HEK293 (cell line): ENCODE data around the gene ZIC3.

Source experiments
- CTCF ChIA-PET: fragments of 350-600 bp; formaldehyde crosslinking; extraction: SDS; loops from one replicate; lab custom pipeline; 2021; ENCODE audit warnings: antibody characterized with exemption; lab: Yijun Ruan, JAX
- POLR2A ChIA-PET: fragments of 300-600 bp; formaldehyde crosslinking; extraction: SDS; loops from one replicate; lab custom pipeline; 2020; ENCODE audit warnings: antibody characterized with exemption, inconsistent platforms; lab: Yijun Ruan, JAX
- H3K27ac ChIP-seq: fragments of 200-500 bp; sonication (Bioruptor generic); 2 replicates; pipeline ENCODE4 v1.5.1; 2014; ENCODE audit warnings: low read depth, low read length, control low read depth, inconsistent platforms; ENCODE audit errors: extremely low read depth
- H3K36me3 ChIP-seq, 2 experiments: fragments of 200-500 bp in 1 of 2; sonication (Bioruptor generic) in 1 of 2; 1 replicate in 1 of 2; 2 replicates in 1 of 2; pipeline ENCODE4 v1.5.1; 2014 to 2017; ENCODE audit warnings: inconsistent platforms in 2 of 2, low read length in 2 of 2; ENCODE audit not compliant: control insufficient read depth in 2 of 2, insufficient read depth in 1 of 2
- H3K4me1 ChIP-seq: fragments of 200-500 bp; sonication (Bioruptor generic); 2 replicates; pipeline ENCODE4 v1.5.1; 2014; ENCODE audit warnings: mild to moderate bottlenecking, low read length, inconsistent platforms; ENCODE audit not compliant: control insufficient read depth, insufficient read depth
- H3K4me3 ChIP-seq: 2 replicates; pipeline ENCODE4 v1.5.1; 2011; ENCODE audit warnings: low read depth, mild to moderate bottlenecking, control low read depth, low read length, moderate library complexity
- H3K9me3 ChIP-seq: fragments of 200-500 bp; sonication (Bioruptor generic); 2 replicates; pipeline ENCODE4 v1.5.1; 2014; ENCODE audit warnings: low read depth, low read length, inconsistent platforms; ENCODE audit not compliant: control insufficient read depth, insufficient read depth
- GLI2 ChIP-seq: fragments of 450-650 bp; formaldehyde crosslinking; IDR thresholded peaks from 2 replicates; pipeline ENCODE4; 2017; ENCODE audit warnings: missing biosample characterization, missing genetic modification characterization, low read depth, borderline replicate concordance
- KLF10 ChIP-seq: fragments of 450-650 bp; IDR thresholded peaks from 2 replicates; pipeline ENCODE4 v1.5.1; 2018; ENCODE audit warnings: missing biosample characterization, mild to moderate bottlenecking, missing genetic modification characterization
- KLF8 ChIP-seq: fragments of 450-650 bp; formaldehyde crosslinking; IDR thresholded peaks from 2 replicates; pipeline ENCODE4 v1.5.1; 2016; ENCODE audit warnings: missing biosample characterization, missing genetic modification characterization
- OVOL3 ChIP-seq: fragments of 450-650 bp; formaldehyde crosslinking; IDR thresholded peaks from 2 replicates; pipeline ENCODE4 v1.5.1; 2016; ENCODE audit warnings: missing biosample characterization, missing genetic modification characterization
- RBAK ChIP-seq: fragments of 450-650 bp; formaldehyde crosslinking; IDR thresholded peaks from 2 replicates; pipeline ENCODE4 v1.5.1; 2016; ENCODE audit warnings: missing biosample characterization, missing genetic modification characterization
- SCRT2 ChIP-seq: fragments of 450-650 bp; formaldehyde crosslinking; IDR thresholded peaks from 2 replicates; pipeline ENCODE4 v1.5.1; 2016; ENCODE audit warnings: missing biosample characterization, missing genetic modification characterization
- SP7 ChIP-seq: fragments of 450-650 bp; formaldehyde crosslinking; IDR thresholded peaks from 2 replicates; pipeline ENCODE4 v1.5.1; 2016; ENCODE audit warnings: missing biosample characterization, missing genetic modification characterization
- TCF7L2 ChIP-seq: IDR thresholded peaks from 2 replicates; pipeline ENCODE4 v1.6.1; 2011; ENCODE audit warnings: low read depth, mild to moderate bottlenecking, inconsistent platforms, low read length, moderate library complexity, borderline replicate concordance
- ZIC2 ChIP-seq: fragments of 450-650 bp; formaldehyde crosslinking; IDR thresholded peaks from 2 replicates; pipeline ENCODE4 v1.5.1; 2016; ENCODE audit warnings: missing biosample characterization, missing genetic modification characterization
- ZNF10 ChIP-seq: fragments of 450-650 bp; formaldehyde crosslinking; IDR thresholded peaks from 2 replicates; pipeline ENCODE4 v1.5.1; 2017; ENCODE audit warnings: missing biosample characterization, missing genetic modification characterization
- ZNF138 ChIP-seq: fragments of 450-650 bp; formaldehyde crosslinking; IDR thresholded peaks from 2 replicates; pipeline ENCODE4 v1.5.1; 2016; ENCODE audit warnings: missing biosample characterization, missing genetic modification characterization, borderline replicate concordance
- ZNF175 ChIP-seq: fragments of 450-650 bp; formaldehyde crosslinking; IDR thresholded peaks from 2 replicates; pipeline ENCODE4 v1.5.1; 2016; ENCODE audit warnings: missing biosample characterization, missing genetic modification characterization
- ZNF214 ChIP-seq: fragments of 450-650 bp; formaldehyde crosslinking; IDR thresholded peaks from 2 replicates; pipeline ENCODE4 v1.5.1; 2017; ENCODE audit warnings: missing biosample characterization, mild to moderate bottlenecking, missing genetic modification characterization, borderline replicate concordance
- ZNF239 ChIP-seq: fragments of 450-650 bp; formaldehyde crosslinking; IDR thresholded peaks from 2 replicates; pipeline ENCODE4 v1.5.1; 2016; ENCODE audit warnings: missing biosample characterization, missing genetic modification characterization
- ZNF24 ChIP-seq: fragments of 450-650 bp; formaldehyde crosslinking; IDR thresholded peaks from 2 replicates; pipeline ENCODE4 v1.5.1; 2016; ENCODE audit warnings: missing biosample characterization, missing genetic modification characterization
- ZNF391 ChIP-seq: fragments of 450-650 bp; formaldehyde crosslinking; IDR thresholded peaks from 2 replicates; pipeline ENCODE4 v1.5.1; 2016; ENCODE audit warnings: low read depth, missing biosample characterization, missing genetic modification characterization, borderline replicate concordance
- ZNF394 ChIP-seq: fragments of 450-650 bp; formaldehyde crosslinking; IDR thresholded peaks from 2 replicates; pipeline ENCODE4 v1.5.1; 2016; ENCODE audit warnings: missing biosample characterization, missing genetic modification characterization, mild to moderate bottlenecking, moderate library complexity, borderline replicate concordance
- ZNF416 ChIP-seq: fragments of 450-650 bp; formaldehyde crosslinking; IDR thresholded peaks from 2 replicates; pipeline ENCODE4 v1.5.1; 2016; ENCODE audit warnings: missing biosample characterization, missing genetic modification characterization
- ZNF423 ChIP-seq: fragments of 450-650 bp; formaldehyde crosslinking; IDR thresholded peaks from 2 replicates; pipeline ENCODE4 v1.5.1; 2016; ENCODE audit warnings: missing biosample characterization, missing genetic modification characterization
- ZNF521 ChIP-seq: fragments of 450-650 bp; formaldehyde crosslinking; IDR thresholded peaks from 2 replicates; pipeline ENCODE4 v1.5.1; 2017; ENCODE audit warnings: missing biosample characterization, mild to moderate bottlenecking, missing genetic modification characterization
- ZNF558 ChIP-seq: fragments of 450-650 bp; formaldehyde crosslinking; IDR thresholded peaks from 2 replicates; pipeline ENCODE4 v1.5.1; 2016; ENCODE audit warnings: missing biosample characterization, missing genetic modification characterization
- ZNF585B ChIP-seq: fragments of 450-650 bp; formaldehyde crosslinking; IDR thresholded peaks from 2 replicates; pipeline ENCODE4 v1.5.1; 2016; ENCODE audit warnings: missing biosample characterization, missing genetic modification characterization
- ZNF654 ChIP-seq: fragments of 450-650 bp; formaldehyde crosslinking; IDR thresholded peaks from 2 replicates; pipeline ENCODE4 v1.5.1; 2016; ENCODE audit warnings: low read depth, missing biosample characterization, missing genetic modification characterization
- ZNF658 ChIP-seq: fragments of 450-650 bp; formaldehyde crosslinking; IDR thresholded peaks from 2 replicates; pipeline ENCODE4; 2016; ENCODE audit warnings: missing biosample characterization, missing genetic modification characterization
- ZNF768 ChIP-seq: fragments of 450-650 bp; formaldehyde crosslinking; IDR thresholded peaks from 2 replicates; pipeline ENCODE4 v1.5.1; 2018; ENCODE audit warnings: missing biosample characterization, mild to moderate bottlenecking, missing genetic modification characterization
- ZNF830 ChIP-seq: fragments of 450-650 bp; IDR thresholded peaks from 2 replicates; pipeline ENCODE4 v1.5.0; 2018; ENCODE audit warnings: missing biosample characterization, missing genetic modification characterization, low read depth, mild to moderate bottlenecking, moderate library complexity
- TF ChIP-seq, protein P1 (sequence below): fragments of 450-650 bp; formaldehyde crosslinking; IDR thresholded peaks from 2 replicates; pipeline ENCODE4 v1.5.1; 2016; ENCODE audit warnings: missing biosample characterization, missing genetic modification characterization, low read depth
- TF ChIP-seq, protein P2 (sequence below): fragments of 450-650 bp; formaldehyde crosslinking; IDR thresholded peaks from 2 replicates; pipeline ENCODE4 v1.5.1; 2016; ENCODE audit warnings: missing biosample characterization, missing genetic modification characterization
- TF ChIP-seq, protein P3 (sequence below): fragments of 450-650 bp; formaldehyde crosslinking; IDR thresholded peaks from 2 replicates; pipeline ENCODE4 v1.5.1; 2017; ENCODE audit warnings: missing biosample characterization, missing genetic modification characterization

Gene ZIC3

DNA sequence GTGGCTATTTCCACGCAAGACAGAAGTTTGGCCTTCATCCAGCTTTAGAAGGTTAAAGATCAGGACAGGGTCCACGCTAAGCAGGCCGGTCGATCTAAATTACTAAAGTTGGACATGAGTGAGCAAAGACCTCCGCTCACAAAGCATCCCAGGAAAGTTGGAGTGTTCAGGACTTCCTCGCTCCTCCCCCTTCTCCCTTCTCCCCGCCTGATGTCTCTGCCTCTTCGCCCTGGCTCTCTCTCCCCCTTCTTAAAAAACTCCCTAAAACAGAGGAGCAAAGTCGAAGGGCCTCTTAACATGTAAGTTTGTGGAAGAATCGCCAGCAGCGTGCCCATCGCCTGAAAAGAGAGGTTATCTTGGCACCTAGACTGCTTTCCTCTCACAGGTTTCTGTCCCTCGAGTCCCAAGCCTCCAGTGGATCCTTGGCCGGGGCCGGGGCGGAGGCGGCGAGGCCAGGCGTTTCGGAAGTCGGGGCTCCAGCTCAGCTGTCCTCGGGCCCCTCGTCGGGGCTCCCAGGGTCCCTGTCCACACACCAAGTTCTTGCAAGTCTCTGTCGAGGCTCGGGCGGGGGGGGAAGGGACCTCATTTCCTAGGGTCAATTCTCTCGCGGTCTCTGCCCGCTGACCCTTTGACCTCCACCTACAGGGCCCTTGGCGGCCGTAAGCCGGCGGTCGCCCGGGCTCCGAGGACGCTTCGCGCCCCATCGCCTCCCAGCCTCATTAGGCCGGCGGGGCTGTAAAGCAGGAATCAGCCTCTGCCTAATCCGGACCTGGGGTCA lies 7.6 kb downstream of the ZIC3 start:
- CTCF ChIA-PET, result no interaction called here
- H3K36me3 ChIP-seq, result peaks cover 0 to 12% of the 10 kb centered on the region in 2 experiments; a peak in 1 of 3 replicates
- H3K9me3 ChIP-seq, result no peaks in the 10 kb centered on the region
- H3K4me1 ChIP-seq, result no peaks in the 10 kb centered on the region
- POLR2A ChIA-PET, result no interaction called here
- no peak overlapping the region for H3K4me3 ChIP-seq
- TF ChIP-seq SP7 (tag by site-specific recombination), result no peak
- H3K27ac ChIP-seq, result no peak overlapping the region

DNA sequence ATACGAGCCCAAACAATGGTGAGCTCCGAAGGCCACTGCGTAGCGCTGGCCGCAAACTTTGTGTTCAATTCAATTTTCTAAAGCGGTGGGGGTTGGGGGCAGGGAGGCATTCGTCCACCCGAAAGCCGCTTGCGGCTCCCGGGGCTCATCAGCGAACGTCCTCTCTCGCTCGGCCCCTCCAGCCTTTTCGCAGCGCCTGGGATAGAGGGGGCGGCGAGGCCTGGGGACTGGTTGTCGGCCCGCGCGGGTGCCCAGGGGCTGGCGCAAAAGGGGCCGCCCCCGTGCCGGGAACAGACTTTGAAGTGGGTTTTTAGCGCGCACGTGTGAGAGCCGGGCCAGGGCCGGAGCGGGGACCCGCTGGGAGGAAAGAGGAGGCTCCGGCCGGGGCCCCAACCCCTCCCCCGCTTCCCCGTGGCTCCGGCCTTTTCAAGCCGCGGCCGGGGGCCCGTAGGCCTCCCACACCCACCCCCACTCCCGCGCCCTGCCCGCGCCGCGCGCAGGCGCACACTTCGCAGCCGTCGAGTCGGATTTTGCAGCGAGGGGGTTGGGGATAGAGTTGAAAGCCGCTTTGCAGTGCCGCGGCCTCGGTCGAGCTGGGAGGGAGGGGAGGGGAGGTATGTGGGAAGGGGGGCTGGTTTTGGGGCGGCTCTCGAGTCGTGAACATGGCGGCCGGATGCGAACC lies 8.3 kb downstream of the ZIC3 start:
- H3K4me3 ChIP-seq, result no peak overlapping the region
- H3K4me1 ChIP-seq, result no peaks in the 10 kb centered on the region
- CTCF ChIA-PET, result no interaction called here
- POLR2A ChIA-PET, result no interaction called here
- TF ChIP-seq RBAK (tag by site-specific recombination), result no peak
- TF ChIP-seq KLF8 (tag by site-specific recombination), result no peak
- TF ChIP-seq ZNF585B (tag by site-specific recombination), result no peak
- no peak for TF ChIP-seq ZNF768
- no peak for TF ChIP-seq ZNF10
- no peak for TF ChIP-seq ZNF24 (tag by site-specific recombination)
- TF ChIP-seq ZNF394 (tag by site-specific recombination), result no peak
- no peak for TF ChIP-seq ZNF521 (tag by site-specific recombination)
- TF ChIP-seq ZNF658 (tag by site-specific recombination), result no peak
- TF ChIP-seq GLI2, result no peak
- TF ChIP-seq SCRT2 (tag by site-specific recombination), result no peak
- TF ChIP-seq ZIC2 (tag by site-specific recombination), result no peak
- no peak for TF ChIP-seq KLF10 (tag by site-specific recombination)
- TF ChIP-seq, protein P1, sequence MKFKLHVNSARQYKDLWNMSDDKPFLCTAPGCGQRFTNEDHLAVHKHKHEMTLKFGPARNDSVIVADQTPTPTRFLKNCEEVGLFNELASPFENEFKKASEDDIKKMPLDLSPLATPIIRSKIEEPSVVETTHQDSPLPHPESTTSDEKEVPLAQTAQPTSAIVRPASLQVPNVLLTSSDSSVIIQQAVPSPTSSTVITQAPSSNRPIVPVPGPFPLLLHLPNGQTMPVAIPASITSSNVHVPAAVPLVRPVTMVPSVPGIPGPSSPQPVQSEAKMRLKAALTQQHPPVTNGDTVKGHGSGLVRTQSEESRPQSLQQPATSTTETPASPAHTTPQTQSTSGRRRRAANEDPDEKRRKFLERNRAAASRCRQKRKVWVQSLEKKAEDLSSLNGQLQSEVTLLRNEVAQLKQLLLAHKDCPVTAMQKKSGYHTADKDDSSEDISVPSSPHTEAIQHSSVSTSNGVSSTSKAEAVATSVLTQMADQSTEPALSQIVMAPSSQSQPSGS, result no peak
- TF ChIP-seq TCF7L2, result no peak
- TF ChIP-seq ZNF830 (tag by site-specific recombination), result no peak
- no peak for TF ChIP-seq ZNF391 (tag by site-specific recombination)
- no peak overlapping the region for H3K27ac ChIP-seq
- no peaks in the 10 kb centered on the region for H3K9me3 ChIP-seq
- peaks cover 0 to 12% of the 10 kb centered on the region in 2 experiments; a peak in 1 of 3 replicates for H3K36me3 ChIP-seq

DNA sequence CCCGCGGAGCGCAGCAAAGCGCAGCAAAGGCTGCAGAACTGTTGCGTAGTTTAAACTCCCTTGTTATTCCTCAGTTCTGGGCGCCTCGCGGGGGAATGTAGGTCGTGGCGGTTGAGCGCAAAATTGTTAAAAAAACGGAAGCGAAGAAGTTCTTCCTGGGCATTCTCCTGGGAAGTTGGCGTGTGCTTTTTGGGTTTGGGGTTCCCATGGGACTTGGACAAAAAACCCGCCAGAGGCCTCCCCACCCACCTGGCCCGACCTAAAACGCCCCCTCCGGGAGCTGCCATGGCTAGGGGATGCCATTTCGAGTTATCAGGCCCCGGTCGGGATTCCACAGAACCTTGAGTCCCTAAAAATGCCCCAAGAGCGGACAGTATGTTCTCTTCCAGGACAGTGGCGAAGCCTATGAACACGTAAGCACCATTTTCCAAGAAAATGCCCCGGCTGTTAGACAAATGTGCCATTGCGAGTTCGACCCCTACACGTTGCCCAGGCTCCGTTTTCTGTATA lies 8.9 kb downstream of the ZIC3 start:
- no peak overlapping the region for H3K27ac ChIP-seq
- H3K4me3 ChIP-seq, result no peak overlapping the region
- peaks cover 0 to 12% of the 10 kb centered on the region in 2 experiments; a peak in 1 of 3 replicates for H3K36me3 ChIP-seq
- H3K9me3 ChIP-seq, result no peaks in the 10 kb centered on the region
- CTCF ChIA-PET, result no interaction called here
- POLR2A ChIA-PET, result no interaction called here
- no peaks in the 10 kb centered on the region for H3K4me1 ChIP-seq
- TF ChIP-seq ZNF10 (no peak), ZNF423 (tag by site-specific recombination) (no peak), ZNF175 (tag by site-specific recombination) (no peak), ZNF138 (no peak), ZNF768 (no peak), ZNF416 (tag by site-specific recombination) (no peak), OVOL3 (tag by site-specific recombination) (no peak), ZNF558 (no peak), ZNF239 (no peak), ZNF214 (tag by site-specific recombination) (no peak), ZNF654 (tag by site-specific recombination) (no peak)
- TF ChIP-seq, protein P2, sequence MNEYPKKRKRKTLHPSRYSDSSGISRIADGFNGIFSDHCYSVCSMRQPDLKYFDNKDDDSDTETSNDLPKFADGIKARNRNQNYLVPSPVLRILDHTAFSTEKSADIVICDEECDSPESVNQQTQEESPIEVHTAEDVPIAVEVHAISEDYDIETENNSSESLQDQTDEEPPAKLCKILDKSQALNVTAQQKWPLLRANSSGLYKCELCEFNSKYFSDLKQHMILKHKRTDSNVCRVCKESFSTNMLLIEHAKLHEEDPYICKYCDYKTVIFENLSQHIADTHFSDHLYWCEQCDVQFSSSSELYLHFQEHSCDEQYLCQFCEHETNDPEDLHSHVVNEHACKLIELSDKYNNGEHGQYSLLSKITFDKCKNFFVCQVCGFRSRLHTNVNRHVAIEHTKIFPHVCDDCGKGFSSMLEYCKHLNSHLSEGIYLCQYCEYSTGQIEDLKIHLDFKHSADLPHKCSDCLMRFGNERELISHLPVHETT (tag by site-specific recombination), result no peak
- TF ChIP-seq, protein P3, sequence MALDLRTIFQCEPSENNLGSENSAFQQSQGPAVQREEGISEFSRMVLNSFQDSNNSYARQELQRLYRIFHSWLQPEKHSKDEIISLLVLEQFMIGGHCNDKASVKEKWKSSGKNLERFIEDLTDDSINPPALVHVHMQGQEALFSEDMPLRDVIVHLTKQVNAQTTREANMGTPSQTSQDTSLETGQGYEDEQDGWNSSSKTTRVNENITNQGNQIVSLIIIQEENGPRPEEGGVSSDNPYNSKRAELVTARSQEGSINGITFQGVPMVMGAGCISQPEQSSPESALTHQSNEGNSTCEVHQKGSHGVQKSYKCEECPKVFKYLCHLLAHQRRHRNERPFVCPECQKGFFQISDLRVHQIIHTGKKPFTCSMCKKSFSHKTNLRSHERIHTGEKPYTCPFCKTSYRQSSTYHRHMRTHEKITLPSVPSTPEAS (tag by site-specific recombination), result no peak
